Measurements from ENCODE around the gene AKT2.

DNA sequence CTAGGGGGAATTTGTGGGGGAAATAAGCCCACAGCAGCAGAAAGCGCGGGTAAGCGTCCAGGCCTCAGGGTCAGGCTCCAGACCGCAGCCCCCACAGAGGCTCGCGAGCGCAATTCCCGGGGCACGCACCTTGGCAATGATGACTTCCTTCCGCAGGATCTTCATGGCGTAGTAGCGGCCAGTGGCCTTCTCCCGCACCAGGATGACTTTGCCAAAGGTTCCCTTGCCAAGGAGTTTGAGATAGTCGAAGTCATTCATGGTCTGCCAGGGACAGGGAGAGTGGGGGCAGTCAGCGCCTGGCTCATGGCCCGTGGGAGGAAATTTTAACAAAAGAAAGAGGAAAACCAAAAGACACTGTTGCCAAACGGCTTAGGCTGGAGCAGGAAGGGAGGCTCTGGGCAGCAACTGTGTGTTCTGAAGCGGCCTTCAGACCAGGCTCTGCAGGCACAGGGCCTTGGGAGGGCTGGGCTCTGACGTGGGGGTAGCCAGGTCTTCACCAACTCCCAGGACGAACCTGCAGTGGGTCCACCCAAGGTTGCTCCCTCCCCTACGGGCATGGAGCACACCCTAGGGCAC, 43.2 kb downstream of the AKT2 start:
- TF ChIP-seq, protein P1, sequence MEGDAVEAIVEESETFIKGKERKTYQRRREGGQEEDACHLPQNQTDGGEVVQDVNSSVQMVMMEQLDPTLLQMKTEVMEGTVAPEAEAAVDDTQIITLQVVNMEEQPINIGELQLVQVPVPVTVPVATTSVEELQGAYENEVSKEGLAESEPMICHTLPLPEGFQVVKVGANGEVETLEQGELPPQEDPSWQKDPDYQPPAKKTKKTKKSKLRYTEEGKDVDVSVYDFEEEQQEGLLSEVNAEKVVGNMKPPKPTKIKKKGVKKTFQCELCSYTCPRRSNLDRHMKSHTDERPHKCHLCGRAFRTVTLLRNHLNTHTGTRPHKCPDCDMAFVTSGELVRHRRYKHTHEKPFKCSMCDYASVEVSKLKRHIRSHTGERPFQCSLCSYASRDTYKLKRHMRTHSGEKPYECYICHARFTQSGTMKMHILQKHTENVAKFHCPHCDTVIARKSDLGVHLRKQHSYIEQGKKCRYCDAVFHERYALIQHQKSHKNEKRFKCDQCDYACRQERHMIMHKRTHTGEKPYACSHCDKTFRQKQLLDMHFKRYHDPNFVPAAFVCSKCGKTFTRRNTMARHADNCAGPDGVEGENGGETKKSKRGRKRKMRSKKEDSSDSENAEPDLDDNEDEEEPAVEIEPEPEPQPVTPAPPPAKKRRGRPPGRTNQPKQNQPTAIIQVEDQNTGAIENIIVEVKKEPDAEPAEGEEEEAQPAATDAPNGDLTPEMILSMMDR (IDR thresholded peaks at IDR 0.05; ENCODE audit: borderline replicate concordance, extremely low read depth, low read length, poor library complexity, severe bottlenecking): no peak
- no peak for TF ChIP-seq EZH2 (IDR thresholded peaks at IDR 0.05; ENCODE audit: borderline replicate concordance, low read depth, low read length, severe bottlenecking)
